GM11168 (cell line): ENCODE measurements around the gene HTR6.

Source experiments
- in situ Hi-C: fragments of 300-500 bp; cut with MboI; formaldehyde crosslinking; loops from one replicate; pipeline ENCODE4 v1.12.0; 2022; ENCODE audit warnings: low sequenced_read_pairs; ENCODE audit not compliant: unreplicated experiment

The HTR6 gene

GRCh38 chr1:19682901-19683300 is 18.2 kb downstream of the HTR6 start:
- in situ Hi-C loops, result no loop called here

DNA sequence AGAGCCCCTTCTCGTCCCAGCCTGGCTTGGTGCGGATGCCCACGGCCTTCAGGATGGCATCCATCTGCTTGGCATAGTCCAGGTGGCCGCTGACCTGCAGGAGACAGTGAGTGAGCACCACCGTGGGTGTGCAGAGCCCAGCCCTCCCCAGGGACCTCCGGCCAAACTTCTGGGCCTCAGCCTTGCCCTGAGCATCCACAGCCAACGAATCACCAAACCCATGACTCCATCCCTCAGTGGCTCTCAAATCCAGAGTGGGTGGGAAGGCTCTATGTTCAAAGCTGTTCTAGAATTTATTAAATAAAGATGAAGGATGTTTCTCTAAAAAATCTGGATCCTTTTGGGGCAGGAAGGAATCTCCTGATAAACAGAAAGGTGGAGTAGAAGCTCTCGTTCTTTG is 18.7 kb downstream of the HTR6 start:
- in situ Hi-C loops, result no loop called here

DNA sequence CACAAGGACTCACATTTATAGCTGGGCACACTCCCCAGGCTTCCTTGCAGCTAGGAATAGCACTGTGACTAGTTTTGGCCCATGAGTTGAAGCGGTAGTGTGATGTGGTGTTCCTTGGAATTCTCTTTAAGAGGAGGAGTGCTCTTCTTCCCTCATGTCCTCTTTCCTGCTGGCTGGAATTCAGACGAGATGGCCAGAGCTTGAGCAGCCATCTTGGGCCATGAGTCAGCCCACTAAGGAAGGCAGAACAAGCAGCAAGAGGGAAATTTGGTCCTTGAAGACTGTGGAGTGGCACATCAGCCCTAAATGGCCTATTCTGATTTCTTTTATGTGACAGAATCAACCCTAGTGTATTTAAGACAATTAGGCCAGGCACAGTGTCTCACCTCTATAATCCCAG is 20.0 kb downstream of the HTR6 start:
- in situ Hi-C loops, result no loop called here

GRCh38 chr1:19685994-19686393 is 21.3 kb downstream of the HTR6 start:
- in situ Hi-C loops, result no loop called here

DNA sequence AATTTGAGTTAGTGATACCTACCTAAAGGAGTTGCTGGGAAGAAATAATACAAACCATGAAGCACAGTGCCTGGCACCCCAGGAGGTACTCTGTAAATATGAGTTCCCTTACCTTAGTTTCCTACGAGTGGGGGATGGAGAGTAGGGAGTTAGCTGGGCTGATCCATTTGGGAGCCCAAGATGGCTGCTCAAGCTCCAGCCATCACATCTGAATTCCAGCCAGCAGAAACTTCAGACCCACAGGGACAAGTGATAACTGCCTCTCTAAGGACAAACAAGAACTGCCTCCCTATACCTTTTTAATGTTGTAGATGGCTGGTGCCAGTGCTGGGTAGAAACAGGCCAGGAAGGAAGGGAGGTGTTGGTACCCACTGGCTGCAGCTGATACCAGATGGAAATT is 22.7 kb downstream of the HTR6 start:
- in situ Hi-C loops, result no loop called here

GRCh38 chr1:19688041-19688842 is 23.6 kb downstream of the HTR6 start:
- in situ Hi-C loops, result no loop called here

DNA sequence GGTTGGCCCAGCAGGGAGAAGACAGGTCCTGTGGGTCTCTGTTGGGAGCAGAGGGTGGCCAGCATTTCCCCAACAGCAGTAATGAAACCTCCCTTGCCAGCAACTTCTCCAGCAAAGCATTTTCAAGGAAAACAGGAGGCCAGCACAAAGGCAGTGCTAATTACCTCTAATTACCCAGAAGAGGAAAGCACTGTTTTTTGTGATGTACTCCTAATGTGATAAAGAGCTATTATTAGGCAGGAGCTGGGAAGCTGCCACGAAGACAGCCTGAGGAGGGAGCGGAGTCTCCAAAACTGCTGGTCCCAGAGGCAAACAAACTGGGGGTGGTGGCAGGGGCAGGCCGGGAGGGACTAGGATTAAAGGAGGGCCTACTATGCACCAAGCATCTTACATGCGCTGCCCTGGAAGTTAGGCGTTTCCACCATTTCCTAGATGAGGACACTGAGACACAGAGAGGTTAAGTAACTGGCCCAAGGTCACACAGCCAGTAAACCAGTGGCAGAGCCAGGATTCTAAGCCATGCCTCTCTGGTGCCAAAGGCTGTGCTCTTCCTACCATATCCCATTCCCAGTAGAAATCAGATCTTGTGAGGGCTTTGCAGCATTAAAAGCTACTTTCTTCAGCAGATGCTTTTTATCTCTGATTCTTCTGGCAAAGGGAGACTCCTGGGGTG is 24.5 kb downstream of the HTR6 start:
- in situ Hi-C loops, result no loop called here

DNA sequence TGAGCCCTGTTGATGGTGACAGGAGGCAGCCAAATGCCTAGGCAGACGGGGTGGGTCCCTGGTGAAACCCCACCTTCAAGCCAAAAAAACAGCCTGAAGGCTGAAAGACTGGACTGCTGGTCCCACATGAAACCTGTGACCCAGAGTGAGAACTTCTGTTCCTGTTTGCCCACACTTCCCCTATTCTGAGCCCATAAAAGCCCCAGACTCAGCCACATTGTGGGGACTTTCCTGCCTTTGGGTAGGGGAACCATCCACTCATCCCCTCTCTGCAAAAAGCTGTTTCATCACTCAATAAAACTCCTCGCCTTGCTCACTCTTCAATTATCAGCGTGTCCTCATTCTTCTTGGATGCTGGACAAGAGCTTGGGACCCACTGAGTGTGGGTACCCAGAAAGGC is 25.2 kb downstream of the HTR6 start:
- in situ Hi-C loops, result no loop called here

GRCh38 chr1:19690342-19690741 is 25.7 kb downstream of the HTR6 start:
- in situ Hi-C loops, result no loop called here

DNA sequence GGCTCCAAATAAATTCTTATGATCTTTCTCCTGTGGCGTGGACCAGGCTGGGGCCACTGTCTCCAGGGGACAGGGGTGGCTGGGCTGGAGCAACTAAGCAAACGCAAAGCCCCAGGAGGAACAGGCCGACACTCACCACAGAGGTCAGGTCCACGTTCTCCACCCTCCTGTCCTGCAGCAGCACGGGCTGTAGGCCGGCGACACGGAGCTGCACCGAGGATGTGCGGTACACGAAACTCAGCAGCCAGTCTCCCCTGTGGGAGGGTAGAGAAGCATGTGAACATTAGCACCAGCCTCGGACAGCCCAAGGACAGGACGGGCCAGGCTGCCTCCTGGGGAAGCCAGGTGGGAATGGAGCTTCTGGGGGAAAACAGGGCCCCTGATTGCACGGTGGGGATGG is 29.6 kb downstream of the HTR6 start:
- in situ Hi-C loops, result no loop called here

DNA sequence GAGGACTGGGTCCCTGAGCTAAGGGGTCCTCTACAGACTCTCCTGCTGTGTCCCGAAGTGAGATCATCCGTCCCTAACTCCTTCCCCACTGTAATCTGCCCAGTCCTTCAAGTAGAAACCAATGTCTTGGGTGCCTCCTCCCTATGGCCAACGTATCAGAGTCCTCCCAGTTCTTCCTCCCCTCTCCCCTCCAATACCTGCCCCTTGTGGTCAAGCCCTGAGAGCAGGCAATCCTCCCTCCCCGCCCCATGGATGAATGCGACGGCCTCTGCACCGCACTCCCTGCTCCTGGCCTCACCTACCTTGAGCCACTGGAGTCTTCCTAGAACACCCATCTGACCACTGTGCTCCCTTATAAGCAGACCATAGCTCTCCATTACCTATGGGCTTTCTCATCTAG is 31.1 kb downstream of the HTR6 start:
- in situ Hi-C loops, result loop anchor here (5.0 kb wide), 1 partner anchor 33 kb away; the partner anchor contains the start of gene HTR6

GRCh38 chr1:19696820-19697219 is 32.1 kb downstream of the HTR6 start:
- in situ Hi-C loops, result loop anchor here (5.0 kb wide), 1 partner anchor 35 kb away; the partner anchor contains the start of gene HTR6

DNA sequence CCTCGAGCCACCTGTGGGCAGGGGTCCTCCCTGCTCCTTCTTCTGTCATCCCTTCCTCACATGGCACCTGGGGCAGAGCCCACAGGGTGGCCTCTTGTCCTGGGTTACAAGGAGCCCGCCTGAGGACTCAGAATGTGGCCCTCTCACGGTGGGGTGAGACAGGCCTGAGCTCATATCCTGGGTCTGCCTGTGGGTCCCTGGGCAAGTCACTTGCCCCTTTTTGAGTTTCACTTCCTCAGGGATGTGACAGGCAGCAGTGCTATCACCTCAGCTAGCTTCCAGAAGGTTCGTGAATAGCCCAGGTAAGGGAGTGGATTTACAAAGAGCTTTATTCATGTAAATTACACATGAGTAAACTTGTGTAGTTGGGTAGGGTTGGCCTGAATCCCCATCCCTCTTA is 33.5 kb downstream of the HTR6 start:
- in situ Hi-C loops, result loop anchor here (5.0 kb wide), 1 partner anchor 36 kb away; the partner anchor contains the start of gene HTR6

DNA sequence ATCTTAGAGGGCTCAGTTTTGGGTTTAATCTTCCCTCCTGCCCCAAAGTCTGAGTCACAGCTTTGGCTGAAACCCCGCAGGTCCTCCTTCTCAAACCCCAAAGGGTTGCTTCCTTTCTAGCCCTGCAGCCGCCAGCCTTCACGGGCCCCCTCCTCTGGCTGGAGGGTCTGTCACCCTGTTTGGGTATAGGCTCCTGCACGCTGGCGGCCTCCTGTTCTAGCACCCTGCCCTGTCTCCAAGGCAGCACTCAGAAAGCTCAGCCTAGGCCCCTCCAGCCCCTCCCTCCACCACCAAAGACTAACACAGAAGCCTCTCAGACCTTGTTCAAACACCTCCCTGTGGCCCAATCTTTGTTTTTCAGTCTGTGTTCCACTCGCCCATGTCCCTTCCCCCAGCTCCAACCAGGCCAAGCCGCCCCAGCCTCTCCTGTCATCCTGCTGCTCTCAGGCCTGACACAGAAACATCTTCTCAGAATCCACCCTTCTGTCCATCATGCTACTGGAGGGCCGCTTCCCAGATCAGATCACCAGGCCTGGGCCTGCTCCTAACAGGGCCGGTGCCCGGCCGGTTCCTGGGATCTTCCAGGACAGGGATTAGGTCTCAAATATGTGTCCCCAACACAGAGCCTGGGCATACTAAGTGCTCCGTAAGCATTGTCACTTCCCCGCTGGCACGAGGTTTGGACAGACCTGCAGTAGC is 35.6 kb downstream of the HTR6 start:
- in situ Hi-C loops, result no loop called here

DNA sequence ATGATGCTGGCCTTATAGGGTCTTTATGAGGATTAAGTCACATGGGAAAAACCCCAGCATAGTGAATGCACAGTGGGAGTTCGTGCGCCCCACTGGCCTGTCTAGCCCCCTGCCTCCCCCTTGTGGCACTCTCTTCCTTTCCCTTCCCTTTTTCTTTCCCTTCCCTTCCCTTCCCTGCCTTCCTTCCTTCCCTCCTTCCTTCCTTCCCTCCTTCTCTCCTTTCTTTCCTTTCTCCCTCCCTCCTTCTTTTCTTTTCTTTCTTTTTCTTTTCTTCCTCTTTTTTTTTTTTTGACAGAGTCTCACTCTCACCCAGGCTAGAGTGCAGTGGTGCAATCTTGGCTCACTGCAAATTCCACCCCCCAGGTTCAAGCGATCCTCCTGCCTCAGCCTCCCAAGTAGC is 38.6 kb downstream of the HTR6 start:
- in situ Hi-C loops, result no loop called here

GRCh38 chr1:19704247-19705113 is 39.8 kb downstream of the HTR6 start:
- in situ Hi-C loops, result no loop called here

DNA sequence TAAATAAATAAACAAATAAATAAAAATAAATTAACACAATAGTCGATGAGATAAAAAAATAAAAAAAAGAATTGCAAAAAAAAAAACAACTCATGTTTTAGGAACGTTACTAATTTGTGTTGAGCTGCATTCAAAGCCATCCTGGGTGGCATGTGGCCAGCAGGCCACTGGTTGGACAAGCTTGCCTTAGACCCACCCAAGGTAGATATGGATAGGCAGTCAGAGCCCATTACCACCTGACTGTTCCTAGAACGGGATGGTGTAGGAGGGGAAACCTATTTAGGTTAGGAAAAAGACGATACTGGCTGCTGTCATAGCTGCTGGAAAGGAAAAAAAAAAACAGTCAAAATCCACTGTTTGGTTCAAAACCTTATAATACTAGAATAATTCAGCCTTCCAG is 40.8 kb downstream of the HTR6 start:
- in situ Hi-C loops, result no loop called here

GRCh38 chr1:19706136-19706535 is 41.5 kb downstream of the HTR6 start:
- in situ Hi-C loops, result no loop called here

DNA sequence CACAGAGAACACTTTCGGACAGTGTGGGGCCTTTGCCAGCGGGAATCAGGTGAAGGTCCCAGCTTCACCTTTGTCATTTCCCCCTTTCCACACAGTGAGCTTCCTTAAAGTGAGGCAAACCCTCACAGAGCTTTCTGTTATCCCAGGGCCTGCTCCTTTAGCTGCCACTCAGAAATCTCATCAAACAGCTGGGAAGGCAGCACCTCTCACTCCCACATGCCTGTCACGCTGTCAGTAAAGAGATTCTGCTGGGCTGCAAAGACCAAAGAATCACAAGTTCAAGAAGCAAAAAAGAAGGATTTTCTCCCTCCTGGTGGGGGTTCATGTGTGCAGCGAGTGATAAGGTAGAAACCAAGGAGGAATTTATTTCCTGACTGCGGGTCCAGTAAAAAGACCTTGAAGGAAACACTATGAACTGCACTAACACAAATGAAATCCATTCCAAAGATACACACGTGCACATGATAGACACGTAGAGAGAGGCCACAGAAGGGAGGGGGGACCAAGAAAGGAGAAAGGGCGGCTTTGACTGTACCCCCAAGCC is 44.0 kb downstream of the HTR6 start:
- in situ Hi-C loops, result no loop called here

GRCh38 chr1:19709260-19709793 is 44.7 kb downstream of the HTR6 start:
- in situ Hi-C loops, result no loop called here
